ENCODE results near the gene F2R.

The F2R gene

GRCh38 chr5:76690704-76691466 lies 25.0 kb upstream of the F2R start:
- DNase-seq, result peak; percentile 75

- peak; percentile 94 for DNase-seq
Observed at GRCh38 chr5:76691467-76692273, 24.3 kb upstream of the F2R start.

- DNase-seq, result no peak
Observed at GRCh38 chr5:76692274-76692540, 23.7 kb upstream of the F2R start.

GRCh38 chr5:76692651-76693050 lies 23.3 kb upstream of the F2R start:
- DNase-seq, result no peak

- no peak for DNase-seq
Observed at GRCh38 chr5:76693141-76693540, 22.8 kb upstream of the F2R start.

- DNase-seq, result no peak
Observed at GRCh38 chr5:76694317-76694716, 21.6 kb upstream of the F2R start.

GRCh38 chr5:76695346-76695745 lies 20.6 kb upstream of the F2R start:
- no peak for DNase-seq

- no peak for DNase-seq
Observed at GRCh38 chr5:76696251-76696650, 19.7 kb upstream of the F2R start.

- no peak for DNase-seq
Observed at GRCh38 chr5:76697670-76698069, 18.3 kb upstream of the F2R start.

- DNase-seq, result no peak
Observed at GRCh38 chr5:76700571-76700970, 15.4 kb upstream of the F2R start.

GRCh38 chr5:76701298-76701697 lies 14.6 kb upstream of the F2R start:
- DNase-seq, result peak; percentile 91

- DNase-seq, result no peak
Observed at GRCh38 chr5:76703707-76704106, 12.2 kb upstream of the F2R start.

GRCh38 chr5:76704131-76704663 lies 11.7 kb upstream of the F2R start:
- DNase-seq, result no peak

- DNase-seq, result no peak
Observed at GRCh38 chr5:76705574-76705973, 10.4 kb upstream of the F2R start.

GRCh38 chr5:76709762-76710161 lies 6.2 kb upstream of the F2R start:
- peak; percentile 91 for DNase-seq

- DNase-seq, result peak; percentile 51
Observed at GRCh38 chr5:76710991-76711390, 4.9 kb upstream of the F2R start.

GRCh38 chr5:76714751-76715485 lies 1.0 kb upstream of the F2R start:
- no peak for DNase-seq

- no peak for DNase-seq
Observed at GRCh38 chr5:76715486-76715735, 515 bp upstream of the F2R start.

GRCh38 chr5:76716456-76717157 lies 681 bp downstream of the F2R start:
- peak; percentile 33 for DNase-seq

GRCh38 chr5:76717222-76718083 lies 1.5 kb downstream of the F2R start:
- DNase-seq, result no peak

GRCh38 chr5:76718381-76718832 lies 2.5 kb downstream of the F2R start:
- peak; percentile 71 for DNase-seq

- peak; percentile 32 for DNase-seq
Observed at GRCh38 chr5:76718880-76719279, 3.0 kb downstream of the F2R start.
